ENCODE measurements around the gene CDH15. TPM values are rescaled to one million over a fixed set of nuclear protein-coding genes. Genes with fewer than 3 reads are reported as not detected.

The CDH15 gene
- total and polyA plus RNA-seq, 2 of the 13 experiments (the other 11 are each of a cell fraction or from before 2014, with no cell fraction given) = 0.74 to 2.2 TPM

GRCh38 chr16:89216315-89217137 is 45.0 kb downstream of the CDH15 start (continued):
- TF ChIP-seq RAD51 (IDR thresholded peaks at IDR 0.05; ENCODE audit: borderline replicate concordance) (peak; percentile 58), ZNF30 (CRISPR knock-in tag; IDR thresholded peaks at IDR 0.05) (no peak), KAT2B (IDR thresholded peaks at IDR 0.05; ENCODE audit: borderline replicate concordance, low read depth, low read length) (no peak), SETDB1 (CRISPR knock-in tag; IDR thresholded peaks at IDR 0.05; ENCODE audit: borderline replicate concordance) (no peak), ARNT2 (CRISPR knock-in tag; IDR thresholded peaks at IDR 0.05; ENCODE audit: low read depth) (no peak), HHEX (CRISPR knock-in tag; IDR thresholded peaks at IDR 0.05) (no peak), DZIP1 (CRISPR knock-in tag; IDR thresholded peaks at IDR 0.05) (no peak), ELF3 (CRISPR knock-in tag; IDR thresholded peaks at IDR 0.05) (0 out of 2 replicates have a peak, but pooled peaks have one; percentile 22), CHCHD3 (CRISPR knock-in tag; IDR thresholded peaks at IDR 0.05) (no peak), ZNF317 (CRISPR knock-in tag; IDR thresholded peaks at IDR 0.05) (no peak), ATF7-NPFF (CRISPR knock-in tag; IDR thresholded peaks at IDR 0.05; ENCODE audit: low read depth) (no peak), CERS6 (CRISPR knock-in tag; IDR thresholded peaks at IDR 0.05) (no peak), ATF4 (CRISPR knock-in tag; IDR thresholded peaks at IDR 0.05) (peak in 1 of 2 experiments; percentile 53; a peak in 1 of 4 replicates), ZNF350 (CRISPR knock-in tag; IDR thresholded peaks at IDR 0.05; ENCODE audit: borderline replicate concordance, low read depth) (peak; percentile 21; the same call in 1 of the 2 replicates), PRMT3 (CRISPR knock-in tag; IDR thresholded peaks at IDR 0.05; ENCODE audit: borderline replicate concordance, low read depth) (no peak), NFIC (IDR thresholded peaks at IDR 0.05; ENCODE audit: low read length) (0 out of 2 replicates have a peak, but pooled peaks have one; percentile 31), ZNF776 (CRISPR knock-in tag; IDR thresholded peaks at IDR 0.05) (no peak), ZSCAN30 (CRISPR knock-in tag; IDR thresholded peaks at IDR 0.05) (no peak), ZNF792 (CRISPR knock-in tag; IDR thresholded peaks at IDR 0.05) (no peak), YEATS4 (CRISPR knock-in tag; IDR thresholded peaks at IDR 0.05; ENCODE audit: borderline replicate concordance) (no peak), SP1 (IDR thresholded peaks at IDR 0.05) (no peak), SP1 (CRISPR knock-in tag; IDR thresholded peaks at IDR 0.05) (no peak), ZNF563 (CRISPR knock-in tag; IDR thresholded peaks at IDR 0.05) (no peak), CENPT (CRISPR knock-in tag; IDR thresholded peaks at IDR 0.05; ENCODE audit: low read depth) (no peak), HDAC6 (IDR thresholded peaks at IDR 0.05; ENCODE audit: low read depth, low read length) (no peak), CHD4 (IDR thresholded peaks at IDR 0.05; ENCODE audit: borderline replicate concordance, low read length) (no peak)
